A549 (cell line): Measurements from ENCODE around the gene LILRB1. TPM values are rescaled to one million over a fixed set of nuclear protein-coding genes. Genes with fewer than 3 reads are reported as not detected.

ENCODE experiments used
- ATAC-seq, 2 experiments: fragments of 200-7000 bp in 1 of 2; fragments of >200 bp in 1 of 2; cut with Nextera tagmentation in 1 of 2; cut with Tn5 transposase in 1 of 2; 3 replicates each; pipeline versions ENCODE4 v1.8.0 to v1.9.1; 2018 to 2020; ENCODE audit warnings: mild to moderate bottlenecking in 1 of 2, moderate library complexity in 1 of 2
- CTCF ChIA-PET: fragments of 300-600 bp; sonication (Branson Sonifier 250); formaldehyde crosslinking; extraction: SDS; loops from one replicate; lab custom pipeline; 2021; ENCODE audit warnings: antibody characterized with exemption, inconsistent platforms; lab: Yijun Ruan, JAX
- POLR2A ChIA-PET: fragments of 350-600 bp; formaldehyde crosslinking; extraction: SDS; loops from one replicate; lab custom pipeline; 2021; ENCODE audit warnings: antibody characterized with exemption, inconsistent platforms; lab: Yijun Ruan, JAX
- DNase-seq, 2 experiments: peaks; one replicate each; pipeline versions ENCODE4 v3.0.0 to v3.0.0-alpha.2; 2011 to 2016; ENCODE audit warnings: low read depth in 1 of 2, low spot score in 1 of 2
- FAIRE-seq: peaks from 2 replicates; lab custom pipeline; 2011; peaks lifted over from hg19 to GRCh38; lab: Jason Lieb, UNC
- H3K27ac ChIP-seq, 2 experiments: fragments of >200 bp; sonication (Bioruptor Twin); formaldehyde crosslinking; 3 replicates each; pipeline ENCODE4 v1.5.1; 2016 to 2017
- H3K4me1 ChIP-seq: fragments of >200 bp; sonication (Bioruptor Twin); formaldehyde crosslinking; 3 replicates; pipeline ENCODE4 v1.6.1; 2016
- H3K4me2 ChIP-seq: fragments of >200 bp; sonication (Bioruptor Twin); formaldehyde crosslinking; 3 replicates; pipeline ENCODE4 v1.6.1; 2016
- H3K4me3 ChIP-seq: fragments of >200 bp; sonication (Bioruptor Twin); formaldehyde crosslinking; 3 replicates; pipeline ENCODE4 v1.5.1; 2016
- H3K9me3 ChIP-seq: fragments of >200 bp; sonication (Bioruptor Twin); formaldehyde crosslinking; 3 replicates; pipeline ENCODE4 v1.6.1; 2016
- BHLHE40 ChIP-seq: IDR thresholded peaks from 2 replicates; pipeline ENCODE4 v1.6.1; 2012; ENCODE audit warnings: low read depth, low read length, inconsistent platforms
- CBX2 ChIP-seq: fragments of 200-600 bp; sonication (generic); IDR thresholded peaks from 2 replicates; pipeline ENCODE4 v1.6.1; 2016; ENCODE audit warnings: low read depth, mild to moderate bottlenecking, borderline replicate concordance
- CBX8 ChIP-seq: fragments of 200-600 bp; sonication (generic); IDR thresholded peaks from 2 replicates; pipeline ENCODE4 v1.6.1; 2016
- CHD2 ChIP-seq: fragments of 150-350 bp; IDR thresholded peaks from 2 replicates; pipeline ENCODE4 v1.6.1; 2014; ENCODE audit warnings: low read length; ENCODE audit not compliant: partially characterized antibody
- CHD4 ChIP-seq: fragments of 200-600 bp; sonication (generic); IDR thresholded peaks from 2 replicates; pipeline ENCODE4 v1.6.1; 2016; ENCODE audit warnings: antibody characterized with exemption, mild to moderate bottlenecking, borderline replicate concordance
- FOSL2 ChIP-seq, 2 experiments: fragments of 450-650 bp in 1 of 2; fragments of >200 bp in 1 of 2; sonication (Bioruptor Twin) in 1 of 2; formaldehyde crosslinking; IDR thresholded peaks; 2 replicates each; pipeline versions ENCODE4 v1.5.0 to v1.6.1; 2016 to 2020; ENCODE audit warnings: mild to moderate bottlenecking in 1 of 2, moderate library complexity in 1 of 2
- GATA3 ChIP-seq: IDR thresholded peaks from 2 replicates; pipeline ENCODE4 v1.6.1; 2012; ENCODE audit warnings: borderline replicate concordance
- HOXA7 ChIP-seq: fragments of 250-450 bp; sonication (Bioruptor Pico); IDR thresholded peaks from 2 replicates; pipeline ENCODE4 v1.5.0; 2020; ENCODE audit warnings: mild to moderate bottlenecking, moderate library complexity
- KDM5A ChIP-seq: fragments of 200-600 bp; sonication (generic); IDR thresholded peaks from 2 replicates; pipeline ENCODE4 v1.6.1; 2016; ENCODE audit warnings: antibody characterized with exemption, mild to moderate bottlenecking
- MAFK ChIP-seq: fragments of 450-650 bp; IDR thresholded peaks from 2 replicates; pipeline ENCODE4 v1.6.1; 2014; ENCODE audit not compliant: partially characterized antibody
- NR3C1 ChIP-seq: fragments of >200 bp; sonication (Bioruptor Twin); formaldehyde crosslinking; IDR thresholded peaks from 3 replicates; pipeline ENCODE4 v1.6.1; 2017
- POLR2A ChIP-seq: IDR thresholded peaks from 2 replicates; pipeline ENCODE4 v1.6.1; 2012; ENCODE audit warnings: mild to moderate bottlenecking, low read length
- POLR2AphosphoS2 ChIP-seq: conservative IDR thresholded peaks from 2 replicates; pipeline ENCODE4 v1.6.1; 2012; ENCODE audit warnings: low read length, improper control_type of control experiment, inconsistent platforms
- RAD21 ChIP-seq, 2 experiments: fragments of >200 bp in 1 of 2; sonication (Bioruptor Twin) in 1 of 2; formaldehyde crosslinking in 1 of 2; IDR thresholded peaks in 1 of 2; conservative IDR thresholded peaks in 1 of 2; 2 replicates in 1 of 2; 3 replicates in 1 of 2; pipeline ENCODE4 v1.6.1; 2012 to 2018; ENCODE audit warnings: inconsistent platforms in 1 of 2
- RARB ChIP-seq: fragments of 250-450 bp; sonication (Bioruptor Pico); IDR thresholded peaks from 2 replicates; pipeline ENCODE4 v1.8.0; 2021; ENCODE audit warnings: mild to moderate bottlenecking, moderate library complexity
- RNF2 ChIP-seq: fragments of 200-600 bp; sonication (generic); IDR thresholded peaks from 2 replicates; pipeline ENCODE4 v1.6.1; 2016; ENCODE audit warnings: low read depth, mild to moderate bottlenecking, antibody characterized with exemption, moderate library complexity, borderline replicate concordance
- SMC3 ChIP-seq: fragments of >200 bp; sonication (Bioruptor Twin); formaldehyde crosslinking; IDR thresholded peaks from 3 replicates; pipeline ENCODE4 v1.6.1; 2018; ENCODE audit warnings: inconsistent platforms
- TFCP2L1 ChIP-seq: fragments of 250-450 bp; sonication (Bioruptor Pico); IDR thresholded peaks from 2 replicates; pipeline ENCODE4 v1.5.0; 2021; ENCODE audit warnings: mild to moderate bottlenecking
- TP53 ChIP-seq: fragments of 250-450 bp; sonication (Bioruptor Pico); IDR thresholded peaks from 2 replicates; pipeline ENCODE4 v1.5.0; 2021; ENCODE audit warnings: mild to moderate bottlenecking, moderate library complexity
- ZC3H11A ChIP-seq: fragments of 450-650 bp; IDR thresholded peaks from 2 replicates; pipeline ENCODE4 v1.6.1; 2014; ENCODE audit warnings: antibody characterized with exemption, mild to moderate bottlenecking
- ZFP36 ChIP-seq: fragments of 450-650 bp; IDR thresholded peaks from 2 replicates; pipeline ENCODE4 v1.6.1; 2014; ENCODE audit warnings: borderline replicate concordance; ENCODE audit not compliant: partially characterized antibody
- ZNF302 ChIP-seq: fragments of 250-450 bp; sonication (Bioruptor Pico); IDR thresholded peaks from 2 replicates; pipeline ENCODE4 v1.9.0; 2021; ENCODE audit warnings: inconsistent platforms, mild to moderate bottlenecking, moderate library complexity
- ZSCAN20 ChIP-seq: fragments of 250-450 bp; sonication (Bioruptor Pico); IDR thresholded peaks from 2 replicates; pipeline ENCODE4 v1.8.0; 2022; ENCODE audit warnings: mild to moderate bottlenecking, moderate library complexity
- WGBS: methylation state at CpG from one replicate; pipeline ENCODE4 v1.1.6; 2017; ENCODE audit errors: missing lambda C conversion rate; 5-methylcytosine and 5-hydroxymethylcytosine counted together
- polyA plus RNA-seq, 4 experiments: library from polyadenylated mRNA; depleted of rRNA in 3 of 4; stranded (reverse); fragments of >200 nt; fragmentation: RNase III in 1 of 4; extraction: RNeasy Plus Mini Kit Qiagen cat#74134 plus additional on column Dnase treatment in 1 of 4; gene quantifications; 2 replicates in 3 of 4; 3 replicates in 1 of 4; pipeline ENCODE4 v1.2.3, GENCODE V29; 2011 to 2017
- TF ChIP-seq, protein P1 (sequence below): fragments of >200 bp; sonication (Bioruptor Twin); formaldehyde crosslinking; IDR thresholded peaks from 3 replicates; pipeline ENCODE4 v1.5.1; 2016
- TF ChIP-seq, protein P2 (sequence below): fragments of 150-350 bp; IDR thresholded peaks from 2 replicates; pipeline ENCODE4 v1.6.1; 2014; ENCODE audit warnings: low read depth, mild to moderate bottlenecking, low read length
- TF ChIP-seq, protein P3 (sequence below): fragments of >200 bp; sonication (Bioruptor Twin); formaldehyde crosslinking; IDR thresholded peaks from 2 replicates; pipeline ENCODE4 v1.6.1; 2016
- TF ChIP-seq, protein P4 (sequence below): IDR thresholded peaks from 2 replicates; pipeline ENCODE4 v1.6.1; 2012; ENCODE audit warnings: low read depth, borderline replicate concordance
- TF ChIP-seq, protein P5 (sequence below): fragments of 250-450 bp; sonication (Bioruptor Pico); IDR thresholded peaks from 2 replicates; pipeline ENCODE4 v1.5.0; 2021; ENCODE audit warnings: mild to moderate bottlenecking, moderate library complexity, borderline replicate concordance
- TF ChIP-seq, protein P6 (sequence below): fragments of >200 bp; sonication (Bioruptor Twin); formaldehyde crosslinking; IDR thresholded peaks from 3 replicates; pipeline ENCODE4 v1.6.1; 2016

LILRB1 gene
- polyA plus RNA-seq, 2 of the 4 experiments (the other 2 are of a cell fraction), result not detected

DNA sequence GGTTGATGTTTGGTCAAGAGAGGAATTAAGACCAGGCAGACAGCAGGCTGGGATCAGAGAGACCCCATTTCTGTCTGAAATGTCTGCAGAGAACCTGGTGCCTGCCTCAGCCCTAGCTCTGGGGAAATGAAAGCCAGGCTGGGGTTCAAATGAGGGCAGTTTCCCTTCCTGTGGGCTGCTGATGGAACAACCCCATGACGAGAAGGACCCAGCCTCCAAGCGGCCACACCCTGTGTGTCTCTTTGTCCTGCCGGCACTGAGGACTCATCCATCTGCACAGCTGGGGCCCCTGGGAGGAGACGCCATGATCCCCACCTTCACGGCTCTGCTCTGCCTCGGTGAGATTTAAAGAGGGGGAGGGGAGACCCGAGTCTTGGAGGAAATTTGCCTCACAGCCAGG is 32.4 kb downstream of the LILRB1 start, which contains the start of gene LILRB4:
Gene LILRB4, plus strand, starts transcription at position 256 of the 400 bp plus-strand sequence. Its CDS starts 49 bp downstream, at position 305.
- H3K4me1 ChIP-seq, result no peaks in the 10 kb centered on the region
- no peak for DNase-seq
- WGBS, result 20% methylated on average over 7 of the region's 7 CpGs
- H3K27ac ChIP-seq, result no peak within 1 kb of the TSS
- no peak within 1 kb of the TSS for H3K4me3 ChIP-seq
- FAIRE-seq, result no peak
- no peak within 1 kb of the TSS for H3K4me2 ChIP-seq
- POLR2A ChIA-PET, result no interaction called here
- CTCF ChIA-PET, result interaction anchor here (0.6 to 3.3 kb wide), 3 partner anchors 10 to 135 kb away, joined by 8 to 18 read pairs (median 16); no protein-coding TSS in a partner anchor
- no peaks in the 10 kb centered on the region; the same call in 2 of the 3 replicates for H3K9me3 ChIP-seq
- ATAC-seq, result no peak
- TF ChIP-seq BHLHE40 (no peak), ZC3H11A (no peak), GATA3 (no peak), CBX8 (no peak), NR3C1 (no peak), RNF2 (no peak), KDM5A (no peak), TFCP2L1 (CRISPR knock-in tag) (no peak), ZNF302 (CRISPR knock-in tag) (no peak), CHD4 (no peak), POLR2A (no peak), POLR2AphosphoS2 (no peak), RARB (CRISPR knock-in tag) (no peak), RAD21 (conservative IDR thresholded peaks at IDR 0.05 in 1 of 2, IDR thresholded peaks at IDR 0.05 in 1 of 2) (no peak), ZSCAN20 (CRISPR knock-in tag) (no peak), FOSL2 (IDR thresholded peaks at IDR 0.05) (no peak), FOSL2 (CRISPR knock-in tag; IDR thresholded peaks at IDR 0.05) (no peak), CBX2 (no peak)
- TF ChIP-seq, protein P1, sequence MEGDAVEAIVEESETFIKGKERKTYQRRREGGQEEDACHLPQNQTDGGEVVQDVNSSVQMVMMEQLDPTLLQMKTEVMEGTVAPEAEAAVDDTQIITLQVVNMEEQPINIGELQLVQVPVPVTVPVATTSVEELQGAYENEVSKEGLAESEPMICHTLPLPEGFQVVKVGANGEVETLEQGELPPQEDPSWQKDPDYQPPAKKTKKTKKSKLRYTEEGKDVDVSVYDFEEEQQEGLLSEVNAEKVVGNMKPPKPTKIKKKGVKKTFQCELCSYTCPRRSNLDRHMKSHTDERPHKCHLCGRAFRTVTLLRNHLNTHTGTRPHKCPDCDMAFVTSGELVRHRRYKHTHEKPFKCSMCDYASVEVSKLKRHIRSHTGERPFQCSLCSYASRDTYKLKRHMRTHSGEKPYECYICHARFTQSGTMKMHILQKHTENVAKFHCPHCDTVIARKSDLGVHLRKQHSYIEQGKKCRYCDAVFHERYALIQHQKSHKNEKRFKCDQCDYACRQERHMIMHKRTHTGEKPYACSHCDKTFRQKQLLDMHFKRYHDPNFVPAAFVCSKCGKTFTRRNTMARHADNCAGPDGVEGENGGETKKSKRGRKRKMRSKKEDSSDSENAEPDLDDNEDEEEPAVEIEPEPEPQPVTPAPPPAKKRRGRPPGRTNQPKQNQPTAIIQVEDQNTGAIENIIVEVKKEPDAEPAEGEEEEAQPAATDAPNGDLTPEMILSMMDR, result no peak
- TF ChIP-seq, protein P2, sequence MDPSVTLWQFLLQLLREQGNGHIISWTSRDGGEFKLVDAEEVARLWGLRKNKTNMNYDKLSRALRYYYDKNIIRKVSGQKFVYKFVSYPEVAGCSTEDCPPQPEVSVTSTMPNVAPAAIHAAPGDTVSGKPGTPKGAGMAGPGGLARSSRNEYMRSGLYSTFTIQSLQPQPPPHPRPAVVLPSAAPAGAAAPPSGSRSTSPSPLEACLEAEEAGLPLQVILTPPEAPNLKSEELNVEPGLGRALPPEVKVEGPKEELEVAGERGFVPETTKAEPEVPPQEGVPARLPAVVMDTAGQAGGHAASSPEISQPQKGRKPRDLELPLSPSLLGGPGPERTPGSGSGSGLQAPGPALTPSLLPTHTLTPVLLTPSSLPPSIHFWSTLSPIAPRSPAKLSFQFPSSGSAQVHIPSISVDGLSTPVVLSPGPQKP, result no peak

DNA sequence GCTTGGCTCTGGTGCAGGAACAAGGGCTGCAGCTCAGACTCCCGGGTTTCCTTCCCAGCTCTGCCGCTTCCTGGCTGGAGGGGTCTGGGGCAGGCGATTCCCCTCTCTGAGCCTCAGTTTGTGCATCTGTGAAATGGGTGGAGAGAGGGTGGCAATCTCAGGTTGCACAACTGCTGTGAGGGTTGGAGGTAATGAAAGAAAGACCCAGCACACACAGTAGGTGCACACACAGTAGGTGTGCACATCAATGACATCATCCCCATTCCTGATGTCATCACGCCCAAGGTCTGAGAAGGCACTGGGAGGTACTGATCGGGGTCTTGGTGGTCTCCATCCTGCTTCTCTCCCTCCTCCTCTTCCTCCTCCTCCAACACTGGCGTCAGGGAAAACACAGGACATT is 35.2 kb downstream of the LILRB1 start:
- no peak for ATAC-seq

More for the DNA sequence above, 35.2 kb downstream of the LILRB1 start:
- Histone ChIP-seq H3K9me3 (no peaks in the 10 kb centered on the region), H3K4me1 (no peaks in the 10 kb centered on the region), H3K27ac (no peak overlapping the region), H3K4me3 (no peak overlapping the region)
- WGBS, result 4% methylated on average over 6 of the region's 6 CpGs
- no peak for TF ChIP-seq ZFP36
- no peak for TF ChIP-seq ZC3H11A
- TF ChIP-seq CHD2, result no peak
- no peak for TF ChIP-seq TP53 (CRISPR knock-in tag)
- TF ChIP-seq, protein P3, sequence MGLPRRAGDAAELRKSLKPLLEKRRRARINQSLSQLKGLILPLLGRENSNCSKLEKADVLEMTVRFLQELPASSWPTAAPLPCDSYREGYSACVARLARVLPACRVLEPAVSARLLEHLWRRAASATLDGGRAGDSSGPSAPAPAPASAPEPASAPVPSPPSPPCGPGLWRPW, result no peak
- TF ChIP-seq MAFK, result no peak
- no peak for TF ChIP-seq KDM5A
- no peak for TF ChIP-seq SMC3
- TF ChIP-seq, protein P4, sequence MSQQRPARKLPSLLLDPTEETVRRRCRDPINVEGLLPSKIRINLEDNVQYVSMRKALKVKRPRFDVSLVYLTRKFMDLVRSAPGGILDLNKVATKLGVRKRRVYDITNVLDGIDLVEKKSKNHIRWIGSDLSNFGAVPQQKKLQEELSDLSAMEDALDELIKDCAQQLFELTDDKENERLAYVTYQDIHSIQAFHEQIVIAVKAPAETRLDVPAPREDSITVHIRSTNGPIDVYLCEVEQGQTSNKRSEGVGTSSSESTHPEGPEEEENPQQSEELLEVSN, result no peak
- no peak for TF ChIP-seq HOXA7 (CRISPR knock-in tag)
- TF ChIP-seq, protein P5, sequence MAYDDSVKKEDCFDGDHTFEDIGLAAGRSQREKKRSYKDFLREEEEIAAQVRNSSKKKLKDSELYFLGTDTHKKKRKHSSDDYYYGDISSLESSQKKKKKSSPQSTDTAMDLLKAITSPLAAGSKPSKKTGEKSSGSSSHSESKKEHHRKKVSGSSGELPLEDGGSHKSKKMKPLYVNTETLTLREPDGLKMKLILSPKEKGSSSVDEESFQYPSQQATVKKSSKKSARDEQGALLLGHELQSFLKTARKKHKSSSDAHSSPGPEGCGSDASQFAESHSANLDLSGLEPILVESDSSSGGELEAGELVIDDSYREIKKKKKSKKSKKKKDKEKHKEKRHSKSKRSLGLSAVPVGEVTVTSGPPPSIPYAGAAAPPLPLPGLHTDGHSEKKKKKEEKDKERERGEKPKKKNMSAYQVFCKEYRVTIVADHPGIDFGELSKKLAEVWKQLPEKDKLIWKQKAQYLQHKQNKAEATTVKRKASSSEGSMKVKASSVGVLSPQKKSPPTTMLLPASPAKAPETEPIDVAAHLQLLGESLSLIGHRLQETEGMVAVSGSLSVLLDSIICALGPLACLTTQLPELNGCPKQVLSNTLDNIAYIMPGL (CRISPR knock-in tag), result no peak
- TF ChIP-seq, protein P6, sequence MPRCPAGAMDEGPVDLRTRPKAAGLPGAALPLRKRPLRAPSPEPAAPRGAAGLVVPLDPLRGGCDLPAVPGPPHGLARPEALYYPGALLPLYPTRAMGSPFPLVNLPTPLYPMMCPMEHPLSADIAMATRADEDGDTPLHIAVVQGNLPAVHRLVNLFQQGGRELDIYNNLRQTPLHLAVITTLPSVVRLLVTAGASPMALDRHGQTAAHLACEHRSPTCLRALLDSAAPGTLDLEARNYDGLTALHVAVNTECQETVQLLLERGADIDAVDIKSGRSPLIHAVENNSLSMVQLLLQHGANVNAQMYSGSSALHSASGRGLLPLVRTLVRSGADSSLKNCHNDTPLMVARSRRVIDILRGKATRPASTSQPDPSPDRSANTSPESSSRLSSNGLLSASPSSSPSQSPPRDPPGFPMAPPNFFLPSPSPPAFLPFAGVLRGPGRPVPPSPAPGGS, result no peak
- TF ChIP-seq CBX2, result no peak
- TF ChIP-seq, all 56 proteins: peak for 0
- ChIA-PET CTCF (interaction anchor here (3.0 to 3.3 kb wide), 2 partner anchors 8 to 13 kb away, joined by 16 to 18 read pairs; no protein-coding TSS in a partner anchor), POLR2A (no interaction called here)
- no peak overlapping the region for H3K4me2 ChIP-seq
- no peak for DNase-seq
- FAIRE-seq, result no peak
